Calu3 (cell line): ENCODE measurements around the gene NARS2. TPM values are rescaled to one million over a fixed set of nuclear protein-coding genes. Genes with fewer than 3 reads are reported as not detected.
"Not testable (repeated sequence)": the region's sequence is repeated elsewhere in the genome, so short reads cannot be mapped to it uniquely, and the experiment has no call there.

Experiments used
- BruUV-seq: library from RNA; stranded (reverse); fragments of 400-500 nt; replicated peaks from 2 replicates; lab custom pipeline; 2021; lab: Mats Ljungman, UMichigan
- CTCF ChIA-PET: fragments of 300-600 bp; sonication (Branson Sonifier 250); formaldehyde crosslinking; loops from one replicate; lab custom pipeline; 2022; ENCODE audit warnings: antibody characterized with exemption; lab: Charles Lee
- DNase-seq: peaks from one replicate; pipeline ENCODE4 v3.0.0; 2022
- H3K27ac Mint-ChIP-seq: one replicate; pipeline ENCODE4 v1.8.0; 2022; ENCODE audit warnings: mixed read lengths; ENCODE audit not compliant: unreplicated experiment
- H3K27me3 Mint-ChIP-seq: one replicate; pipeline ENCODE4 v1.8.0; 2022; ENCODE audit warnings: mixed read lengths; ENCODE audit not compliant: unreplicated experiment
- H3K36me3 Mint-ChIP-seq: one replicate; pipeline ENCODE4 v1.8.0; 2022; ENCODE audit warnings: mild to moderate bottlenecking, moderate library complexity, mixed read lengths; ENCODE audit not compliant: insufficient read depth, unreplicated experiment
- H3K4me1 Mint-ChIP-seq: one replicate; pipeline ENCODE4 v1.8.0; 2022; ENCODE audit warnings: mild to moderate bottlenecking, low read depth, mixed read lengths; ENCODE audit not compliant: unreplicated experiment
- H3K4me3 Mint-ChIP-seq: one replicate; pipeline ENCODE4 v1.8.0; 2022; ENCODE audit warnings: mild to moderate bottlenecking, low read depth, moderate library complexity, mixed read lengths; ENCODE audit not compliant: unreplicated experiment
- H3K9me3 Mint-ChIP-seq: one replicate; pipeline ENCODE4 v1.8.0; 2022; ENCODE audit warnings: low read depth, mixed read lengths; ENCODE audit not compliant: unreplicated experiment
- intact Hi-C: fragments of 100-400 bp; cut with micrococcal nuclease; formaldehyde crosslinking; loops from one replicate; pipeline ENCODE4 v1.10.0; 2022; ENCODE audit not compliant: unreplicated experiment
- total RNA-seq: library from RNA; stranded (reverse); gene quantifications from 2 replicates; pipeline ENCODE4 v1.2.3, GENCODE V29; 2022
- TF ChIP-seq, protein P1 (sequence below): fragments of 200-600 bp; IDR thresholded peaks from one replicate; pipeline ENCODE4 v1.8.0; 2022; ENCODE audit warnings: antibody characterized with exemption; ENCODE audit not compliant: unreplicated experiment

NARS2 gene
- total RNA-seq, 1 experiment from 2014 or later: 17.8 TPM

- no peak overlapping the region for H3K4me3 Mint-ChIP-seq
- CTCF ChIA-PET: no interaction called here
- intact Hi-C loops: no loop called here
- no peaks in the 10 kb centered on the region for H3K36me3 Mint-ChIP-seq
- no peaks in the 10 kb centered on the region for H3K9me3 Mint-ChIP-seq
- H3K27ac Mint-ChIP-seq: no peak overlapping the region
- TF ChIP-seq, protein P1, sequence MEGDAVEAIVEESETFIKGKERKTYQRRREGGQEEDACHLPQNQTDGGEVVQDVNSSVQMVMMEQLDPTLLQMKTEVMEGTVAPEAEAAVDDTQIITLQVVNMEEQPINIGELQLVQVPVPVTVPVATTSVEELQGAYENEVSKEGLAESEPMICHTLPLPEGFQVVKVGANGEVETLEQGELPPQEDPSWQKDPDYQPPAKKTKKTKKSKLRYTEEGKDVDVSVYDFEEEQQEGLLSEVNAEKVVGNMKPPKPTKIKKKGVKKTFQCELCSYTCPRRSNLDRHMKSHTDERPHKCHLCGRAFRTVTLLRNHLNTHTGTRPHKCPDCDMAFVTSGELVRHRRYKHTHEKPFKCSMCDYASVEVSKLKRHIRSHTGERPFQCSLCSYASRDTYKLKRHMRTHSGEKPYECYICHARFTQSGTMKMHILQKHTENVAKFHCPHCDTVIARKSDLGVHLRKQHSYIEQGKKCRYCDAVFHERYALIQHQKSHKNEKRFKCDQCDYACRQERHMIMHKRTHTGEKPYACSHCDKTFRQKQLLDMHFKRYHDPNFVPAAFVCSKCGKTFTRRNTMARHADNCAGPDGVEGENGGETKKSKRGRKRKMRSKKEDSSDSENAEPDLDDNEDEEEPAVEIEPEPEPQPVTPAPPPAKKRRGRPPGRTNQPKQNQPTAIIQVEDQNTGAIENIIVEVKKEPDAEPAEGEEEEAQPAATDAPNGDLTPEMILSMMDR: no peak
- no peaks in the 10 kb centered on the region for H3K4me1 Mint-ChIP-seq
- BruUV-seq: no TSS peak
- DNase-seq: no peak
- H3K27me3 Mint-ChIP-seq: no peaks in the 10 kb centered on the region
These were observed 107.3 kb downstream of the NARS2 start for GRCh38 chr11:78467370-78467769.

- intact Hi-C loops: no loop called here
- CTCF ChIA-PET: no interaction called here
These were observed 109.3 kb downstream of the NARS2 start for GRCh38 chr11:78465169-78465942.

DNA sequence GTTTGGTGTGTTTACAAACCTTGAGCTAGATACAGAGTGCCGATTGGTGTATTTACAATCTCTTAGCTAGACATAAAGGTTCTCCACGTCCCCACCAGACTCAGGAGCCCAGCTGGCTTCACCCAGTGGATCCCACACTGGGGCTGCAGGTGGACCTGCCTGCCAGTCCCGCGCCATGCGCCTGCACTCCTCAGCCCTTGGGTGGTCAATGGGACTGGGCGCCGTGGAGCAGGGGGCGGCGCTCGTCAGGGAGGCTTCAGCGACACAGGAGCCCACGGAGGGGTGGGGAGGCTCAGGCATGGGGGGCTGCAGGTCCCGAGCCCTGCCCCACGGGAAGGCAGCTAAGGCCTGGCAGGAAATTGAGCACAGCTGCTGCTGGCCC, 109.9 kb downstream of the NARS2 start:
- CTCF ChIA-PET, DNase-seq, H3K9me3 Mint-ChIP-seq, H3K27me3 Mint-ChIP-seq, H3K36me3 Mint-ChIP-seq, BruUV-seq, intact Hi-C loops, H3K27ac Mint-ChIP-seq, H3K4me1 Mint-ChIP-seq, H3K4me3 Mint-ChIP-seq: not testable (repeated sequence)

More at GRCh38 chr11:78465169-78465942, 109.3 kb downstream of the NARS2 start:
- Mint-ChIP-seq H3K36me3 (no peaks in the 10 kb centered on the region), H3K27ac (no peak overlapping the region), H3K4me3 (no peak overlapping the region), H3K4me1 (no peaks in the 10 kb centered on the region), H3K27me3 (no peaks in the 10 kb centered on the region), H3K9me3 (no peaks in the 10 kb centered on the region)
- TF ChIP-seq, protein P1: no peak
- BruUV-seq: no TSS peak
- DNase-seq: no peak

DNA sequence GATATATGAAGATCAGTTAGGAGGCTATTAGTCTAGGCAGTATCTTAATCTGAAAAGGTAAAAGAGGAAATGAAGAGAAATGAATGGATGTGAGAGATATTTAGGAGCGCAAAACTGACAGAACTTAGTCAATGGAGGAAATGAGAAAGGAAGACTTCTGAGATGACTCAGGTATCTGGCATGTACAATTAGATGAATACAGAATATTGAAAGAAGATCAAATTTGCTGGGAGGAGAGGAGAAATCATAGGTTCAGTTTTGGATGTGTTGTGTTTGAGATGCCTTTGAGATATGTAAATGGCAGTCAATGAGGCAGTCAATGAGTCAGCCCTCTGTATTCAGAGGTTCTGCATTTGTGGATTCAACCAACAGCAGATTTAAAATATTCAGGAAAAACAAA, 114.2 kb downstream of the NARS2 start:
- Mint-ChIP-seq H3K4me3 (no peak overlapping the region), H3K4me1 (no peaks in the 10 kb centered on the region), H3K9me3 (no peaks in the 10 kb centered on the region), H3K27ac (no peak overlapping the region), H3K36me3 (no peaks in the 10 kb centered on the region), H3K27me3 (no peaks in the 10 kb centered on the region)
- intact Hi-C loops: no loop called here
- CTCF ChIA-PET: no interaction called here
- DNase-seq: no peak
- no TSS peak for BruUV-seq
- TF ChIP-seq, protein P1: no peak

GRCh38 chr11:78459738-78460137, 114.9 kb downstream of the NARS2 start:
- Mint-ChIP-seq H3K27me3 (no peaks in the 10 kb centered on the region), H3K36me3 (no peaks in the 10 kb centered on the region), H3K27ac (no peak overlapping the region), H3K4me1 (no peaks in the 10 kb centered on the region), H3K9me3 (no peaks in the 10 kb centered on the region), H3K4me3 (no peak overlapping the region)
- TF ChIP-seq, protein P1: no peak
- CTCF ChIA-PET: no interaction called here
- BruUV-seq: no TSS peak
- intact Hi-C loops: no loop called here
- no peak for DNase-seq
